ENCODE data around the gene CNIH2.

The CNIH2 gene

GRCh38 chr11:66323684-66324083 is 45.7 kb downstream of the CNIH2 start:
- DNase-seq (ENCODE audit: low read depth, low spot score): no peak
- in situ Hi-C loops (cut with HindIII; ENCODE audit: low sequenced_read_pairs): no loop called here
- H3K4me3 ChIP-seq (ENCODE audit: low read depth, low read length): no peak overlapping the region
- no peak for TF ChIP-seq CTCF (IDR thresholded peaks at IDR 0.05; ENCODE audit: low read depth, low read length)

GRCh38 chr11:66324664-66325063 is 46.7 kb downstream of the CNIH2 start:
- DNase-seq (ENCODE audit: low read depth, low spot score): peak; percentile 40
- in situ Hi-C loops (cut with HindIII; ENCODE audit: low sequenced_read_pairs): no loop called here
- no peak overlapping the region for H3K4me3 ChIP-seq (ENCODE audit: low read depth, low read length)
- TF ChIP-seq CTCF (IDR thresholded peaks at IDR 0.05; ENCODE audit: low read depth, low read length): no peak

GRCh38 chr11:66325263-66325671 is 47.3 kb downstream of the CNIH2 start:
- H3K4me3 ChIP-seq (ENCODE audit: low read depth, low read length): no peak overlapping the region
- no peak for DNase-seq (ENCODE audit: low read depth, low spot score)
- in situ Hi-C loops (cut with HindIII; ENCODE audit: low sequenced_read_pairs): no loop called here
- TF ChIP-seq CTCF (IDR thresholded peaks at IDR 0.05; ENCODE audit: low read depth, low read length): no peak

- peak; percentile 37 for DNase-seq (ENCODE audit: low read depth, low spot score)
- no peak overlapping the region for H3K4me3 ChIP-seq (ENCODE audit: low read depth, low read length)
Observed at GRCh38 chr11:66326261-66327111, 48.5 kb downstream of the CNIH2 start.

GRCh38 chr11:66327171-66328030 is 49.4 kb downstream of the CNIH2 start:
- in situ Hi-C loops (cut with HindIII; ENCODE audit: low sequenced_read_pairs): no loop called here
- no peak for TF ChIP-seq CTCF (IDR thresholded peaks at IDR 0.05; ENCODE audit: low read depth, low read length)
- peak; percentile 71 for DNase-seq (ENCODE audit: low read depth, low spot score)
- H3K4me3 ChIP-seq (ENCODE audit: low read depth, low read length): no peak overlapping the region

More at GRCh38 chr11:66326261-66327111, 48.5 kb downstream of the CNIH2 start:
- TF ChIP-seq CTCF (IDR thresholded peaks at IDR 0.05; ENCODE audit: low read depth, low read length): no peak
- in situ Hi-C loops (cut with HindIII; ENCODE audit: low sequenced_read_pairs): no loop called here

- in situ Hi-C loops (cut with HindIII; ENCODE audit: low sequenced_read_pairs): no loop called here
- no peak for DNase-seq (ENCODE audit: low read depth, low spot score)
Observed at GRCh38 chr11:66328031-66328301, 50.0 kb downstream of the CNIH2 start.

More at GRCh38 chr11:66328031-66328301, 50.0 kb downstream of the CNIH2 start:
- no peak for TF ChIP-seq CTCF (IDR thresholded peaks at IDR 0.05; ENCODE audit: low read depth, low read length)
- H3K4me3 ChIP-seq (ENCODE audit: low read depth, low read length): no peak overlapping the region
